PC-3 (cell line): ENCODE data around the gene DOC2B. TPM values are rescaled to one million over a fixed set of nuclear protein-coding genes. Genes with fewer than 3 reads are reported as not detected.
"Not testable (repeated sequence)": the region's sequence is repeated elsewhere in the genome, so short reads cannot be mapped to it uniquely, and the experiment has no call there.

Experiments used
- ATAC-seq: fragments of 200-7000 bp; cut with Tn5 transposase; 2 replicates; pipeline ENCODE4 v1.9.1; 2020; ENCODE audit warnings: mild to moderate bottlenecking, moderate library complexity
- BruUV-seq: library from RNA; stranded (reverse); fragments of 400-500 nt; replicated peaks from 2 replicates; lab custom pipeline; 2021; lab: Mats Ljungman, UMichigan
- CTCF ChIA-PET: fragments of 300-600 bp; sonication (Branson Sonifier 250); formaldehyde crosslinking; loops from one replicate; lab custom pipeline; 2022; ENCODE audit warnings: antibody characterized with exemption; lab: Charles Lee
- POLR2A ChIA-PET: fragments of 300-600 bp; sonication (Branson Sonifier 250); formaldehyde crosslinking; loops from one replicate; lab custom pipeline; 2022; ENCODE audit warnings: antibody characterized with exemption; ENCODE audit not compliant: unreplicated experiment; lab: Charles Lee
- DNase-seq: peaks from one replicate; pipeline ENCODE4 v3.0.0-alpha.2; 2015
- H2AFZ ChIP-seq: fragments of 300-600 bp; sonication (generic); 2 replicates; pipeline ENCODE4 v1.6.0; 2016; ENCODE audit warnings: antibody characterized with exemption, low read length
- H3F3A ChIP-seq: fragments of 300-600 bp; sonication (generic); one replicate; pipeline ENCODE4 v1.6.0; 2017; ENCODE audit warnings: antibody characterized with exemption, low read length, control low read depth, mild to moderate bottlenecking; ENCODE audit not compliant: unreplicated experiment
- H3K27ac ChIP-seq: fragments of 300-600 bp; sonication (generic); 2 replicates; pipeline ENCODE4 v1.5.1; 2016; ENCODE audit warnings: mild to moderate bottlenecking, low read length
- H3K27me3 ChIP-seq: fragments of 300-600 bp; sonication (generic); 2 replicates; pipeline ENCODE4 v1.6.1; 2016; ENCODE audit warnings: low read length, mixed read lengths
- H3K36me3 ChIP-seq: fragments of 300-600 bp; sonication (generic); 2 replicates; pipeline ENCODE4 v1.6.1; 2016; ENCODE audit warnings: low read depth, mixed run types, low read length, mixed read lengths
- H3K4me1 ChIP-seq: fragments of 300-600 bp; sonication (generic); 2 replicates; pipeline ENCODE4 v1.5.1; 2016; ENCODE audit warnings: low read length; ENCODE audit not compliant: insufficient read depth
- H3K4me2 ChIP-seq: fragments of 300-600 bp; sonication (generic); 2 replicates; pipeline ENCODE4 v1.6.0; 2016; ENCODE audit warnings: low read length
- H3K4me3 ChIP-seq: fragments of 300-600 bp; sonication (generic); 2 replicates; pipeline ENCODE4 v1.5.1; 2016; ENCODE audit warnings: mild to moderate bottlenecking, low read length, mixed read lengths
- H3K79me2 ChIP-seq: fragments of 300-600 bp; sonication (generic); 2 replicates; pipeline ENCODE4 v1.6.1; 2017; ENCODE audit warnings: low read length, mixed read lengths
- H3K9ac ChIP-seq: fragments of 300-600 bp; sonication (generic); 2 replicates; pipeline ENCODE4 v1.6.0; 2016; ENCODE audit warnings: mild to moderate bottlenecking, low read length
- H3K9me2 ChIP-seq: fragments of 300-600 bp; sonication (generic); replicated peaks from 2 replicates; pipeline ENCODE4 v1.6.1; 2016; ENCODE audit warnings: mixed run types, low read length, mixed read lengths
- H3K9me3 ChIP-seq: fragments of 300-600 bp; sonication (generic); 2 replicates; pipeline ENCODE4 v1.6.1; 2016; ENCODE audit warnings: low read length, mixed read lengths
- H4K20me1 ChIP-seq: fragments of 300-600 bp; sonication (generic); 2 replicates; pipeline ENCODE4 v1.6.1; 2016; ENCODE audit warnings: low read length, mixed read lengths
- EZH2 ChIP-seq: fragments of 300-600 bp; sonication (generic); IDR thresholded peaks from one replicate; pipeline ENCODE4 v1.6.1; 2017; ENCODE audit warnings: antibody characterized with exemption, mild to moderate bottlenecking, low read length; ENCODE audit not compliant: unreplicated experiment
- EZH2phosphoT487 ChIP-seq: fragments of 300-600 bp; sonication (generic); IDR thresholded peaks from 2 replicates; pipeline ENCODE4 v1.6.1; 2018; ENCODE audit warnings: mild to moderate bottlenecking, antibody characterized with exemption, low read length, borderline replicate concordance
- intact Hi-C: fragments of 100-400 bp; cut with micrococcal nuclease; formaldehyde crosslinking; loops from 2 replicates; pipeline ENCODE4 v1.9.0; 2023
- total RNA-seq: library from RNA; depleted of rRNA; stranded (reverse); fragments of >200 nt; gene quantifications from 2 replicates; pipeline ENCODE4 v1.2.3, GENCODE V29; 2014
- TF ChIP-seq, protein P1 (sequence below): fragments of 300-600 bp; sonication (generic); conservative IDR thresholded peaks from 2 replicates; pipeline ENCODE4 v1.5.1; 2017; ENCODE audit warnings: antibody characterized with exemption, low read depth, mild to moderate bottlenecking, low read length

DOC2B gene
- total RNA-seq, 1 experiment from 2014 or later = 0.69 TPM

- no peaks in the 10 kb centered on the region for H3F3A ChIP-seq
- ATAC-seq (no peak), DNase-seq (no peak)
- H3K4me2 ChIP-seq = no peak overlapping the region
- H3K9ac ChIP-seq = no peak overlapping the region
- TF ChIP-seq EZH2 = no peak
- no peak for TF ChIP-seq EZH2phosphoT487
- TF ChIP-seq, protein P1, sequence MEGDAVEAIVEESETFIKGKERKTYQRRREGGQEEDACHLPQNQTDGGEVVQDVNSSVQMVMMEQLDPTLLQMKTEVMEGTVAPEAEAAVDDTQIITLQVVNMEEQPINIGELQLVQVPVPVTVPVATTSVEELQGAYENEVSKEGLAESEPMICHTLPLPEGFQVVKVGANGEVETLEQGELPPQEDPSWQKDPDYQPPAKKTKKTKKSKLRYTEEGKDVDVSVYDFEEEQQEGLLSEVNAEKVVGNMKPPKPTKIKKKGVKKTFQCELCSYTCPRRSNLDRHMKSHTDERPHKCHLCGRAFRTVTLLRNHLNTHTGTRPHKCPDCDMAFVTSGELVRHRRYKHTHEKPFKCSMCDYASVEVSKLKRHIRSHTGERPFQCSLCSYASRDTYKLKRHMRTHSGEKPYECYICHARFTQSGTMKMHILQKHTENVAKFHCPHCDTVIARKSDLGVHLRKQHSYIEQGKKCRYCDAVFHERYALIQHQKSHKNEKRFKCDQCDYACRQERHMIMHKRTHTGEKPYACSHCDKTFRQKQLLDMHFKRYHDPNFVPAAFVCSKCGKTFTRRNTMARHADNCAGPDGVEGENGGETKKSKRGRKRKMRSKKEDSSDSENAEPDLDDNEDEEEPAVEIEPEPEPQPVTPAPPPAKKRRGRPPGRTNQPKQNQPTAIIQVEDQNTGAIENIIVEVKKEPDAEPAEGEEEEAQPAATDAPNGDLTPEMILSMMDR = no peak
- H3K79me2 ChIP-seq = no peaks in the 10 kb centered on the region
- no peak overlapping the region for H3K4me3 ChIP-seq
- H3K9me3 ChIP-seq = no peaks in the 10 kb centered on the region
- H3K27ac ChIP-seq = no peak overlapping the region
- H3K27me3 ChIP-seq = no peaks in the 10 kb centered on the region
- no TSS peak for BruUV-seq
- no peak overlapping the region for H2AFZ ChIP-seq
- CTCF ChIA-PET = no interaction called here
- no peaks in the 10 kb centered on the region for H3K36me3 ChIP-seq
- intact Hi-C loops = no loop called here
- H3K9me2 ChIP-seq = no peaks in the 10 kb centered on the region
- no peaks in the 10 kb centered on the region for H4K20me1 ChIP-seq
- POLR2A ChIA-PET = no interaction called here
- no peaks in the 10 kb centered on the region for H3K4me1 ChIP-seq
These were observed 44.1 kb upstream of the DOC2B start for GRCh38 chr17:225551-225950.

GRCh38 chr17:224576-224975, 43.1 kb upstream of the DOC2B start:
- H3K9ac ChIP-seq, H3K9me3 ChIP-seq, CTCF ChIA-PET, POLR2A ChIA-PET, BruUV-seq, H3K27ac ChIP-seq, H3K27me3 ChIP-seq, H3K79me2 ChIP-seq, H3K4me1 ChIP-seq, ATAC-seq, H3F3A ChIP-seq, intact Hi-C loops, H3K4me3 ChIP-seq, H2AFZ ChIP-seq, H3K4me2 ChIP-seq, H3K36me3 ChIP-seq, H3K9me2 ChIP-seq, DNase-seq, H4K20me1 ChIP-seq: not testable (repeated sequence)

DNA sequence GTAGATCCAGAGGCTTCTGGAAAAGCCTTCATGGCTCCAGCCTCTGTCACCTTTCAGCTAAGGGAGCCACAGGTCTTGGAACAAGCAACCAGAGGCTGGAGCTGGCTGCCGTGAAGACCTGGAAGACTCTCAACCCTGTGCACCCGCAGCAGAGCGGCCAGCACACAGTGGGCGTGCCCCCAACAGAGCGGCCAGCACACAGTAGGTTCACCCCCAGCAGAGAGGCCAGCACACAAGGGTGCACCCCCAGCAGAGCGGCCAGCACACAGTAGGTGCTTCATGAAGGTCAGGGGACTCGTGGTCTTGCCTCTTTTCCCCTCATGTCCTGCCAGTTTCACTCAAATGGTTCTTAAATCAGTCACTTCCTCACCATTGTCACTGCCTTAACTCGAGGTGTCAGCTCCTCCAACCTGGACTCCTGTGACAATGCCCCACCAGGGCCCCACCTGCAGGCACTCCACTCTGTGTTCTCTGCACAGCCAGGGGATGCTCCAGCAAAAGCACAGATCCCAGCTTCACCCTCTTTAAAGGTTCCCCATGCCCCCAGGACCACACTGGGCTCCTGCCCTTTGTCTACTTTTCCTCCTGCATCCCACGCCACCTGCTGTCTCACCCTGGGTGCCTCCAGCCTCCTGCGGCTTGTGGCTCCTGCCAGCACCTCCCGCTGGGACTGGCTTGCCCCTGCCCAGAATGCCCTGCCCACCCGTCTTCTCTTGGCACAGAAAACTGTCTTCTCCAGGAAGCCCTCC, 42.4 kb upstream of the DOC2B start:
- no peak overlapping the region for H3K27ac ChIP-seq
- ATAC-seq (no peak), DNase-seq (no peak)
- no peaks in the 10 kb centered on the region for H3F3A ChIP-seq
- BruUV-seq = no TSS peak
- no peaks in the 10 kb centered on the region for H3K27me3 ChIP-seq
- no peaks in the 10 kb centered on the region for H3K79me2 ChIP-seq
- no peaks in the 10 kb centered on the region for H3K9me2 ChIP-seq
- TF ChIP-seq EZH2 = no peak
- TF ChIP-seq, protein P1 = no peak
- ChIA-PET CTCF (no interaction called here), POLR2A (no interaction called here)
- no peaks in the 10 kb centered on the region for H3K36me3 ChIP-seq
- no peak overlapping the region for H3K4me3 ChIP-seq
- H3K9me3 ChIP-seq = no peaks in the 10 kb centered on the region
- intact Hi-C loops = no loop called here
- no peaks in the 10 kb centered on the region for H3K4me1 ChIP-seq
- H3K9ac ChIP-seq = no peak overlapping the region
- H2AFZ ChIP-seq = no peak overlapping the region
- H3K4me2 ChIP-seq = no peak overlapping the region
- no peaks in the 10 kb centered on the region for H4K20me1 ChIP-seq
